Small intestine (tissue), 4 donors: Measurements from ENCODE around the gene CCDC181. TPM values are rescaled to one million over a fixed set of nuclear protein-coding genes. Genes with fewer than 3 reads are reported as not detected.

Experiments
- polyA plus RNA-seq, 4 donors: library from polyadenylated mRNA; stranded (reverse) in 3 of 4; unstranded in 1 of 4; fragments of 200-250 nt in 3 of 4; fragments of 120-200 nt in 1 of 4; gene quantifications; one replicate each; pipeline versions ENCODE4 v1.2.1 to v1.2.3, GENCODE V29; 2013
- donor health status: healthy with polysubstance abuse.
- donor health status: Bipolar disorder and iron deficiency.
- donor health status: healthy.

CCDC181 gene
- polyA plus RNA-seq, 4 donors, result 0.25 to 0.49 TPM; not detected in 2

Other genes starting within 250 kb of the CCDC181 start
- gene NME7, start 59.7 kb downstream of the CCDC181 start, polyA plus RNA-seq, result 10 to 100 TPM in 2 of 4 donors, 1 to 10 TPM in 2; 2.2 to 18.8 (median 8.8) TPM
- 10 to 100 TPM in 3 of 4 donors, 1 to 10 TPM in 1; 9.2 to 21.3 (median 11.9) TPM for gene BLZF1, start 59.3 kb downstream of the CCDC181 start, polyA plus RNA-seq
- 10 to 100 TPM in 2 of 4 donors, 1 to 10 TPM in 2; 1.9 to 14.8 (median 9.3) TPM for gene SLC19A2, start 58.5 kb upstream of the CCDC181 start, polyA plus RNA-seq
- gene F5, start 159.0 kb upstream of the CCDC181 start, polyA plus RNA-seq, result 1 to 10 TPM in 1 of 4 donors, under 1 TPM in 2, not detected in 1; under 0.01 to 2.5 (median 0.36) TPM
- 1 to 10 TPM in 2 of 4 donors, under 1 TPM in 1, not detected in 1; 0.27 to 9.1 (median 1.4) TPM for gene SELP, start 202.7 kb upstream of the CCDC181 start, polyA plus RNA-seq